Duodenal mucosa (tissue), 2 donors: ENCODE data around the gene C1orf52.

Source experiments
- H3K27ac ChIP-seq: one replicate; pipeline ENCODE4 v1.7.0; 2013; ENCODE audit warnings: low read depth, low read length
- H3K27me3 ChIP-seq, 2 donors: one replicate each; pipeline ENCODE4 v1.7.0; 2013; ENCODE audit warnings: low read length in 2 of 2, control low read depth in 1 of 2; ENCODE audit not compliant: insufficient read depth in 2 of 2, control insufficient read depth in 1 of 2
- H3K36me3 ChIP-seq, 2 donors: one replicate each; pipeline ENCODE4 v1.7.0; 2013; ENCODE audit warnings: low read length in 2 of 2, control low read depth in 1 of 2; ENCODE audit not compliant: insufficient read depth in 2 of 2, control insufficient read depth in 1 of 2
- H3K4me1 ChIP-seq, 2 donors: one replicate each; pipeline ENCODE4 v1.7.0; 2013; ENCODE audit warnings: low read length in 2 of 2, control low read depth in 1 of 2; ENCODE audit not compliant: insufficient read depth in 2 of 2, control insufficient read depth in 1 of 2
- H3K4me3 ChIP-seq, 2 donors: one replicate each; pipeline ENCODE4 v1.7.0; 2013; ENCODE audit warnings: low read length in 2 of 2, low read depth in 1 of 2
- H3K9ac ChIP-seq, 2 donors: one replicate each; pipeline ENCODE4 v1.7.0; 2013; ENCODE audit warnings: low read length in 2 of 2, low read depth in 1 of 2
- H3K9me3 ChIP-seq, 2 donors: one replicate each; pipeline ENCODE4 v1.7.0; 2013; ENCODE audit warnings: low read length in 2 of 2, control low read depth in 1 of 2; ENCODE audit not compliant: control insufficient read depth in 1 of 2

C1orf52 gene

GRCh38 chr1:85259118-85259911 is at the start of gene C1orf52:
TSS of gene C1orf52 (minus strand) at chr1:85259662. CDS start at chr1:85259633, 29 bp downstream.
- Histone ChIP-seq H3K27me3 (no peaks in the 10 kb centered on the region), H3K36me3 (peaks cover 0 to 19% of the 10 kb centered on the region in 2 donors), H3K4me1 (peaks cover 23 to 26% of the 10 kb centered on the region in 2 donors), H3K27ac (peak within 1 kb of the TSS; percentile 58), H3K4me3 (peak within 1 kb of the TSS; percentile 80 to 93), H3K9ac (peak within 1 kb of the TSS; percentile 80 to 91), H3K9me3 (no peaks in the 10 kb centered on the region)

GRCh38 chr1:85308833-85309350 is 49.4 kb upstream of the C1orf52 start:
- H3K9me3 ChIP-seq, result no peaks in the 10 kb centered on the region
- no peak overlapping the region for H3K27ac ChIP-seq
- H3K9ac ChIP-seq, result no peak overlapping the region
- peaks cover 0 to 6% of the 10 kb centered on the region in 2 donors for H3K4me1 ChIP-seq
- no peaks in the 10 kb centered on the region for H3K36me3 ChIP-seq
- no peak overlapping the region for H3K4me3 ChIP-seq
- H3K27me3 ChIP-seq, result no peaks in the 10 kb centered on the region

GRCh38 chr1:85307987-85308832 is 48.7 kb upstream of the C1orf52 start:
- Histone ChIP-seq H3K4me1 (peaks cover 0 to 6% of the 10 kb centered on the region in 2 donors), H3K9me3 (no peaks in the 10 kb centered on the region), H3K27ac (no peak overlapping the region), H3K27me3 (no peaks in the 10 kb centered on the region), H3K9ac (peak overlapping the region in 1 of 2 donors; percentile 48), H3K36me3 (no peaks in the 10 kb centered on the region), H3K4me3 (peak overlapping the region; percentile 27 to 50)

GRCh38 chr1:85306236-85306635 is 46.8 kb upstream of the C1orf52 start:
- H3K9ac ChIP-seq, result no peak overlapping the region
- H3K27ac ChIP-seq, result no peak overlapping the region
- H3K9me3 ChIP-seq, result no peaks in the 10 kb centered on the region
- peaks cover 0 to 6% of the 10 kb centered on the region in 2 donors for H3K4me1 ChIP-seq
- no peaks in the 10 kb centered on the region for H3K27me3 ChIP-seq
- H3K4me3 ChIP-seq, result no peak overlapping the region
- no peaks in the 10 kb centered on the region for H3K36me3 ChIP-seq

- Histone ChIP-seq H3K9ac (no peak overlapping the region), H3K27ac (no peak overlapping the region), H3K9me3 (no peaks in the 10 kb centered on the region), H3K4me3 (no peak overlapping the region), H3K4me1 (peaks cover under 1 to 7% of the 10 kb centered on the region in 2 donors), H3K27me3 (no peaks in the 10 kb centered on the region), H3K36me3 (no peaks in the 10 kb centered on the region)
Observed at GRCh38 chr1:85303440-85304162, 44.1 kb upstream of the C1orf52 start.

- Histone ChIP-seq H3K27me3 (no peaks in the 10 kb centered on the region), H3K4me3 (no peak overlapping the region), H3K36me3 (no peaks in the 10 kb centered on the region), H3K27ac (no peak overlapping the region), H3K9me3 (no peaks in the 10 kb centered on the region), H3K9ac (no peak overlapping the region), H3K4me1 (peaks cover 15 to 16% of the 10 kb centered on the region in 2 donors)
Observed at GRCh38 chr1:85300140-85300539, 40.7 kb upstream of the C1orf52 start.

- Histone ChIP-seq H3K27ac (peak overlapping the region; percentile 15), H3K4me3 (peak overlapping the region in 1 of 2 donors; percentile 34), H3K9me3 (no peaks in the 10 kb centered on the region), H3K36me3 (no peaks in the 10 kb centered on the region), H3K4me1 (peaks cover 15 to 16% of the 10 kb centered on the region in 2 donors), H3K9ac (peak overlapping the region in 1 of 2 donors; percentile 18), H3K27me3 (no peaks in the 10 kb centered on the region)
Observed at GRCh38 chr1:85297855-85298629, 38.6 kb upstream of the C1orf52 start.

- no peaks in the 10 kb centered on the region for H3K36me3 ChIP-seq
- H3K27ac ChIP-seq, result peak overlapping the region; percentile 15
- H3K4me1 ChIP-seq, result peaks cover 15 to 16% of the 10 kb centered on the region in 2 donors
- no peaks in the 10 kb centered on the region for H3K27me3 ChIP-seq
- peak overlapping the region in 1 of 2 donors; percentile 34 for H3K4me3 ChIP-seq
- peak overlapping the region in 1 of 2 donors; percentile 18 for H3K9ac ChIP-seq
- H3K9me3 ChIP-seq, result no peaks in the 10 kb centered on the region
Observed at GRCh38 chr1:85297538-85297854, 38.0 kb upstream of the C1orf52 start.

- H3K27me3 ChIP-seq, result no peaks in the 10 kb centered on the region
- peaks cover 15 to 16% of the 10 kb centered on the region in 2 donors for H3K4me1 ChIP-seq
- H3K4me3 ChIP-seq, result no peak overlapping the region
- H3K36me3 ChIP-seq, result no peaks in the 10 kb centered on the region
- no peak overlapping the region for H3K27ac ChIP-seq
- no peaks in the 10 kb centered on the region for H3K9me3 ChIP-seq
- H3K9ac ChIP-seq, result no peak overlapping the region
Observed at GRCh38 chr1:85296980-85297379, 37.5 kb upstream of the C1orf52 start.
